ENCODE results near the gene PEX1. TPM values are rescaled to one million over a fixed set of nuclear protein-coding genes. Genes with fewer than 3 reads are reported as not detected.

The PEX1 gene
- total RNA-seq, 4 donors from 2014 or later = 17.2 to 29.6 (median 23.1) TPM

DNA sequence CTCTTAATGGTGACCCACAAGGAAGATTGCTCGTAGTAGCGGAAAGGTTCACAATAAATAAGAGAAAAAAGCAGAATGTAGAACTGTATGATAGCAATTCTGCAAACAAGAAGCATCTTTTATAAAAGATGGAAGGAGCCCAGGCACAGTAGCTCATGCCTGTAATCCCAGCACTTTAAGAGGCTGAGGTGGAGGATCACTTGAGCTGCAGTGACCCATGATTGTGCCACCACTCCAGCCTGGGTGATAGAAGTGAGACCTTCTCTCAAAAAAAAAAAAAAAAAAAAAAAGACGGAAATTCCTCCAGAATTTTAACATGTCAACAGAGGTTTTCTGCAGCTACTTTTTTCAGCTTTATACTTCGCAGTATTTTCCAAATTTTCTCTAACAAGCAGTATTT, 67.8 kb downstream of the PEX1 start:
- Histone ChIP-seq H3K4me1 (peaks cover 0 to 5% (median 0%) of the 10 kb centered on the region in 4 donors), H3K27me3 (no peaks in the 10 kb centered on the region), H3K4me3 (no peak overlapping the region), H3K9me3 (no peaks in the 10 kb centered on the region), H3K27ac (no peak overlapping the region), H3K36me3 (peaks cover 0 to 19% (median 7%) of the 10 kb centered on the region in 4 donors)
- TF ChIP-seq POLR2AphosphoS5 (IDR thresholded peaks at IDR 0.05) (no peak), POLR2A (IDR thresholded peaks at IDR 0.05) (no peak), EP300 (IDR thresholded peaks at IDR 0.05; ENCODE audit: low read depth) (no peak)
- TF ChIP-seq, protein P1, sequence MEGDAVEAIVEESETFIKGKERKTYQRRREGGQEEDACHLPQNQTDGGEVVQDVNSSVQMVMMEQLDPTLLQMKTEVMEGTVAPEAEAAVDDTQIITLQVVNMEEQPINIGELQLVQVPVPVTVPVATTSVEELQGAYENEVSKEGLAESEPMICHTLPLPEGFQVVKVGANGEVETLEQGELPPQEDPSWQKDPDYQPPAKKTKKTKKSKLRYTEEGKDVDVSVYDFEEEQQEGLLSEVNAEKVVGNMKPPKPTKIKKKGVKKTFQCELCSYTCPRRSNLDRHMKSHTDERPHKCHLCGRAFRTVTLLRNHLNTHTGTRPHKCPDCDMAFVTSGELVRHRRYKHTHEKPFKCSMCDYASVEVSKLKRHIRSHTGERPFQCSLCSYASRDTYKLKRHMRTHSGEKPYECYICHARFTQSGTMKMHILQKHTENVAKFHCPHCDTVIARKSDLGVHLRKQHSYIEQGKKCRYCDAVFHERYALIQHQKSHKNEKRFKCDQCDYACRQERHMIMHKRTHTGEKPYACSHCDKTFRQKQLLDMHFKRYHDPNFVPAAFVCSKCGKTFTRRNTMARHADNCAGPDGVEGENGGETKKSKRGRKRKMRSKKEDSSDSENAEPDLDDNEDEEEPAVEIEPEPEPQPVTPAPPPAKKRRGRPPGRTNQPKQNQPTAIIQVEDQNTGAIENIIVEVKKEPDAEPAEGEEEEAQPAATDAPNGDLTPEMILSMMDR (IDR thresholded peaks at IDR 0.05) = no peak
- in situ Hi-C loops (cut with MboI; ENCODE audit: low pct_ligation_motif_present in 1 of 4, low pct_unique_long_range_greater_than_20kb in 1 of 4, low sequenced_read_pairs in 3 of 4) = loop anchor here in 1 of 4 donors (25.0 kb wide), 1 partner anchor 623 kb away; no protein-coding TSS in a partner anchor
- 88 to 95% methylated on average over 3 to 4 of the region's 4 CpGs for WGBS, 2 donors (ENCODE audit: low coverage in 1 of 2)
- no peak for DNase-seq
- intact Hi-C loops (cut with DNase I; ENCODE audit: low total_unique reads) = no loop called here

DNA sequence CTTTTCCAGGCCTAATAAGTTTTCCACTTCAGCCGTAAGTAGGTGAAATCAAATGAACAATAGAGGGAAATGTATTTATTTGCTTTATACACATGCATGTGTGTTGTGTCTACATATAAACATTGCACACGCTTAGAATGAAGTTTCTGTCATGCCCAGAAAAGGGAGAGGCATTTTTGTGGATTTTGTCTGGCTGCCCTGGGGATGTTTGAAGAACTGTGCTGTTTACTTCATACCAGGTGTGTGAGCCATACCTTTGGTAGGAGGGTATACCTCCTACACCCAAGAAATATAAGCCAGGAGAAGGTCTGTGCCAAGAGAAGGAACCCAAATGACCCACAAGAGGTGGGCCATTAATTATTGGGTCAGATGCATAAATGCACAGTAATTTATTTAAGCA, 68.2 kb downstream of the PEX1 start:
- in situ Hi-C loops (cut with MboI; ENCODE audit: low pct_ligation_motif_present in 1 of 4, low pct_unique_long_range_greater_than_20kb in 1 of 4, low sequenced_read_pairs in 3 of 4) = loop anchor here in 1 of 4 donors (25.0 kb wide), 1 partner anchor 623 kb away; no protein-coding TSS in a partner anchor
- H3K36me3 ChIP-seq = peaks cover 0 to 23% (median 9%) of the 10 kb centered on the region in 4 donors
- no peak overlapping the region for H3K27ac ChIP-seq
- H3K9me3 ChIP-seq = no peaks in the 10 kb centered on the region
- intact Hi-C loops (cut with DNase I; ENCODE audit: low total_unique reads) = no loop called here
- peaks cover 0 to 5% (median 0%) of the 10 kb centered on the region in 4 donors for H3K4me1 ChIP-seq
- DNase-seq = no peak
- H3K4me3 ChIP-seq = no peak overlapping the region
- TF ChIP-seq POLR2AphosphoS5 (IDR thresholded peaks at IDR 0.05) = no peak
- WGBS, 2 donors (ENCODE audit: low coverage in 1 of 2) = 67 to 81% methylated on average over 2 of the region's 2 CpGs
- no peaks in the 10 kb centered on the region for H3K27me3 ChIP-seq

DNA sequence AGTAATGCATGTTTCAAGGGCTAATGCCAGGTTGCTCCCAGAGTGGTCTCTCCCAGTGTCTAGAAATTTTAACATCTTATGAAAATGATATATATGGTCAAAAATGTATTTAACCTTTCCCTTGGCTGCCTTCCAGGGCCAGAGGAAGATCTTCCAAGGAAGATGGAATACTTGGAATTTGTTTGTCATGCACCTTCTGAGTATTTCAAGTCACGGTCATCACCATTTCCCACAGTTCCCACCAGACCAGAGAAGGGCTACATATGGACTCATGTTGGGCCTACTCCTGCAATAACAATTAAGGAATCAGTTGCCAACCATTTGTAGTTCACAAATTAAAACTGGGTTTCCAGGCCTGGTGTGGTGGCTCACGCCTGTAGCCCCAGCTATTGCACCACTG, 72.1 kb downstream of the PEX1 start:
- no peak overlapping the region for H3K27ac ChIP-seq
- H3K27me3 ChIP-seq = no peaks in the 10 kb centered on the region
- peaks cover 0 to 5% (median 0%) of the 10 kb centered on the region in 4 donors for H3K4me1 ChIP-seq
- in situ Hi-C loops (cut with MboI; ENCODE audit: low pct_ligation_motif_present in 1 of 4, low pct_unique_long_range_greater_than_20kb in 1 of 4, low sequenced_read_pairs in 3 of 4) (loop anchor here in 1 of 4 donors (25.0 kb wide), 1 partner anchor 619 kb away; no protein-coding TSS in a partner anchor), intact Hi-C loops (cut with DNase I; ENCODE audit: low total_unique reads) (no loop called here)
- TF ChIP-seq, protein P1 (IDR thresholded peaks at IDR 0.05) = no peak
- TF ChIP-seq POLR2A (IDR thresholded peaks at IDR 0.05) (no peak), EP300 (IDR thresholded peaks at IDR 0.05; ENCODE audit: low read depth) (no peak), POLR2AphosphoS5 (IDR thresholded peaks at IDR 0.05) (no peak)
- no peak for DNase-seq
- WGBS, 2 donors (ENCODE audit: low coverage in 1 of 2) = 80 to 98% methylated on average over 1 to 2 of the region's 2 CpGs
- peaks cover 0 to 33% (median 16%) of the 10 kb centered on the region in 4 donors for H3K36me3 ChIP-seq
- H3K4me3 ChIP-seq = no peak overlapping the region
- H3K9me3 ChIP-seq = no peaks in the 10 kb centered on the region

DNA sequence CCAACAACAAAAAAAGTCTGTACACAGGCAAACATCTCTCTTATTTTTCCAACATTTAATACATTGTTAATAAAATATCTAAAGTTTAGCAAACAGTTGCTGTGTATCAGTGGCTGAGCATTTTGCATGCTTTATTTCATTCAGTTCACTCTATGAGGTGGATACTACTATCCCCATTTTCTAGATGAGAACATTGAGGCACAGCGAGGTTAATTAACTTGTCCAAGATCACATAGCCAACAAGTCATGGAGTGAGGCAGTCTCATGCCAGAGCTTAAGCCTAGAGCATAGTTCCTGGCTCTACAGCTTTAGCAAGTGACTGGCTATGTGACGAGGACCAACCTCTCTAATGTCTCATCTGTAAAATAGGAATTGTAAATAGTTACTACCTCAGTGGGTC, 76.7 kb downstream of the PEX1 start:
- peaks cover 0 to 17% (median 9%) of the 10 kb centered on the region in 4 donors for H3K4me1 ChIP-seq
- no peak for DNase-seq
- TF ChIP-seq POLR2A (IDR thresholded peaks at IDR 0.05) = no peak
- TF ChIP-seq, protein P1 (IDR thresholded peaks at IDR 0.05) = no peak
- TF ChIP-seq POLR2AphosphoS5 (IDR thresholded peaks at IDR 0.05) = no peak
- TF ChIP-seq EP300 (IDR thresholded peaks at IDR 0.05; ENCODE audit: low read depth) = no peak
- H3K9me3 ChIP-seq = no peaks in the 10 kb centered on the region
- no peak overlapping the region for H3K27ac ChIP-seq
- H3K27me3 ChIP-seq = no peaks in the 10 kb centered on the region
- in situ Hi-C loops (cut with MboI; ENCODE audit: low pct_ligation_motif_present in 1 of 4, low pct_unique_long_range_greater_than_20kb in 1 of 4, low sequenced_read_pairs in 3 of 4) = loop anchor here in 1 of 4 donors (25.0 kb wide), 1 partner anchor 614 kb away; no protein-coding TSS in a partner anchor
- intact Hi-C loops (cut with DNase I; ENCODE audit: low total_unique reads) = no loop called here
- 93 to 100% methylated on average over 2 of the region's 2 CpGs for WGBS, 2 donors (ENCODE audit: low coverage in 1 of 2)
- H3K36me3 ChIP-seq = peaks cover 0 to 42% (median 20%) of the 10 kb centered on the region in 4 donors
- no peak overlapping the region for H3K4me3 ChIP-seq

Measured in transverse colon (tissue), 4 donors.